ENCODE results near the gene CLPX.
"Not testable (repeated sequence)": the region's sequence is repeated elsewhere in the genome, so short reads cannot be mapped to it uniquely, and the experiment has no call there.

Gene CLPX

GRCh38 chr15:65147902-65148301, 37.2 kb downstream of the CLPX start:
- no peak overlapping the region for H3K14ac ChIP-seq (ENCODE audit: low read length in 2 of 2)
- H3K36me3 ChIP-seq (ENCODE audit: control insufficient read depth in 1 of 2, insufficient read depth in 2 of 2, low read depth in 1 of 2, low read length in 2 of 2), result peaks cover 15 to 63% of the 10 kb centered on the region in 2 experiments
- DNase-seq, result no peak
- WGBS, result 100% methylated on average over 2 of the region's 3 CpGs
- H3K27ac ChIP-seq (ENCODE audit: low read length, poor library complexity, severe bottlenecking), result no peak overlapping the region
- H2AFZ ChIP-seq (ENCODE audit: low read depth, low read length), result no peak overlapping the region
- H3K4me3 ChIP-seq (ENCODE audit: insufficient read depth in 1 of 2, low read depth in 1 of 2, low read length in 2 of 2), result no peak overlapping the region
- H3K18ac ChIP-seq (ENCODE audit: low read depth in 1 of 2, low read length in 2 of 2), result no peak overlapping the region
- no peaks in the 10 kb centered on the region for H3K4me1 ChIP-seq (ENCODE audit: control insufficient read depth, insufficient read depth, low read depth, low read length)
- no peak overlapping the region for H3K23ac ChIP-seq (ENCODE audit: low read length in 2 of 2)
- no peak overlapping the region for H4K91ac ChIP-seq (ENCODE audit: low read length)
- no peak overlapping the region for H4K8ac ChIP-seq (ENCODE audit: low read length)
- no peak overlapping the region for H3K4ac ChIP-seq (ENCODE audit: low read depth in 1 of 2, low read length in 2 of 2)
- no peak overlapping the region for H3K9ac ChIP-seq (ENCODE audit: low read length)
- no peaks in the 10 kb centered on the region for H3K9me3 ChIP-seq (ENCODE audit: control insufficient read depth, low read length)
- no peak overlapping the region for H2AK5ac ChIP-seq (ENCODE audit: low read length, severe bottlenecking)
- no peak overlapping the region for H2BK5ac ChIP-seq (ENCODE audit: low read depth, low read length, poor library complexity, severe bottlenecking)
- H2BK15ac ChIP-seq (ENCODE audit: low read depth, poor library complexity, severe bottlenecking), result no peak overlapping the region
- H3K79me1 ChIP-seq (replicated peaks; ENCODE audit: low read length, poor library complexity, severe bottlenecking), result no peaks in the 10 kb centered on the region
- no peaks in the 10 kb centered on the region for H3K27me3 ChIP-seq (ENCODE audit: control insufficient read depth in 1 of 2, insufficient read depth in 1 of 2, low read length in 2 of 2)
- H2BK120ac ChIP-seq (ENCODE audit: low read depth, low read length), result no peak overlapping the region
- H3K4me2 ChIP-seq (ENCODE audit: low read length, poor library complexity, severe bottlenecking), result no peak overlapping the region
- no peak overlapping the region for H2BK12ac ChIP-seq (ENCODE audit: low read length in 2 of 2)

GRCh38 chr15:65146438-65146837, 38.7 kb downstream of the CLPX start:
- Histone ChIP-seq H2AFZ (ENCODE audit: low read depth, low read length) (no peak overlapping the region), H3K9ac (ENCODE audit: low read length) (no peak overlapping the region), H3K27ac (ENCODE audit: low read length, poor library complexity, severe bottlenecking) (no peak overlapping the region), H3K4me2 (ENCODE audit: low read length, poor library complexity, severe bottlenecking) (no peak overlapping the region), H3K18ac (ENCODE audit: low read depth in 1 of 2, low read length in 2 of 2) (no peak overlapping the region), H3K4me3 (ENCODE audit: insufficient read depth in 1 of 2, low read depth in 1 of 2, low read length in 2 of 2) (no peak overlapping the region), H3K36me3 (ENCODE audit: control insufficient read depth in 1 of 2, insufficient read depth in 2 of 2, low read depth in 1 of 2, low read length in 2 of 2) (peaks cover 15 to 50% of the 10 kb centered on the region in 2 experiments), H2BK15ac (ENCODE audit: low read depth, poor library complexity, severe bottlenecking) (no peak overlapping the region), H4K8ac (ENCODE audit: low read length) (no peak overlapping the region), H2BK120ac (ENCODE audit: low read depth, low read length) (no peak overlapping the region), H2AK5ac (ENCODE audit: low read length, severe bottlenecking) (no peak overlapping the region), H3K9me3 (ENCODE audit: control insufficient read depth, low read length) (no peaks in the 10 kb centered on the region), H3K27me3 (ENCODE audit: control insufficient read depth in 1 of 2, insufficient read depth in 1 of 2, low read length in 2 of 2) (no peaks in the 10 kb centered on the region), H3K4me1 (ENCODE audit: control insufficient read depth, insufficient read depth, low read depth, low read length) (no peaks in the 10 kb centered on the region), H3K14ac (ENCODE audit: low read length in 2 of 2) (no peak overlapping the region), H3K4ac (ENCODE audit: low read depth in 1 of 2, low read length in 2 of 2) (no peak overlapping the region), H3K23ac (ENCODE audit: low read length in 2 of 2) (no peak overlapping the region), H2BK5ac (ENCODE audit: low read depth, low read length, poor library complexity, severe bottlenecking) (no peak overlapping the region), H4K91ac (ENCODE audit: low read length) (no peak overlapping the region), H2BK12ac (ENCODE audit: low read length in 2 of 2) (no peak overlapping the region), H3K79me1 (replicated peaks; ENCODE audit: low read length, poor library complexity, severe bottlenecking) (no peaks in the 10 kb centered on the region)
- no peak for DNase-seq
- 97% methylated on average over 4 of the region's 4 CpGs for WGBS

- H3K4me1 ChIP-seq (ENCODE audit: control insufficient read depth, insufficient read depth, low read depth, low read length); H3K4me2 ChIP-seq (ENCODE audit: low read length, poor library complexity, severe bottlenecking); H3K4ac ChIP-seq (ENCODE audit: low read depth in 1 of 2, low read length in 2 of 2); H3K79me1 ChIP-seq (replicated peaks; ENCODE audit: low read length, poor library complexity, severe bottlenecking); H2BK15ac ChIP-seq (ENCODE audit: low read depth, poor library complexity, severe bottlenecking); H3K27me3 ChIP-seq (ENCODE audit: control insufficient read depth in 1 of 2, insufficient read depth in 1 of 2, low read length in 2 of 2); H2BK5ac ChIP-seq (ENCODE audit: low read depth, low read length, poor library complexity, severe bottlenecking); H4K8ac ChIP-seq (ENCODE audit: low read length); H2AK5ac ChIP-seq (ENCODE audit: low read length, severe bottlenecking); H3K14ac ChIP-seq (ENCODE audit: low read length in 2 of 2); H3K23ac ChIP-seq (ENCODE audit: low read length in 2 of 2); H3K18ac ChIP-seq (ENCODE audit: low read depth in 1 of 2, low read length in 2 of 2); H3K9me3 ChIP-seq (ENCODE audit: control insufficient read depth, low read length); H2BK120ac ChIP-seq (ENCODE audit: low read depth, low read length); DNase-seq; H4K91ac ChIP-seq (ENCODE audit: low read length); H2AFZ ChIP-seq (ENCODE audit: low read depth, low read length); H3K36me3 ChIP-seq (ENCODE audit: control insufficient read depth in 1 of 2, insufficient read depth in 2 of 2, low read depth in 1 of 2, low read length in 2 of 2); H3K9ac ChIP-seq (ENCODE audit: low read length); H3K27ac ChIP-seq (ENCODE audit: low read length, poor library complexity, severe bottlenecking); H2BK12ac ChIP-seq (ENCODE audit: low read length in 2 of 2); H3K4me3 ChIP-seq (ENCODE audit: insufficient read depth in 1 of 2, low read depth in 1 of 2, low read length in 2 of 2): not testable (repeated sequence)
- 94% methylated on average over 6 of the region's 6 CpGs for WGBS
Observed at GRCh38 chr15:65138631-65139030, 46.5 kb downstream of the CLPX start.

- not testable (repeated sequence) for H3K18ac ChIP-seq (ENCODE audit: low read depth in 1 of 2, low read length in 2 of 2); H4K8ac ChIP-seq (ENCODE audit: low read length); H3K36me3 ChIP-seq (ENCODE audit: control insufficient read depth in 1 of 2, insufficient read depth in 2 of 2, low read depth in 1 of 2, low read length in 2 of 2); H3K4me3 ChIP-seq (ENCODE audit: insufficient read depth in 1 of 2, low read depth in 1 of 2, low read length in 2 of 2); H3K79me1 ChIP-seq (replicated peaks; ENCODE audit: low read length, poor library complexity, severe bottlenecking); H3K27ac ChIP-seq (ENCODE audit: low read length, poor library complexity, severe bottlenecking); H4K91ac ChIP-seq (ENCODE audit: low read length); H3K4me2 ChIP-seq (ENCODE audit: low read length, poor library complexity, severe bottlenecking); H3K4ac ChIP-seq (ENCODE audit: low read depth in 1 of 2, low read length in 2 of 2); H2AFZ ChIP-seq (ENCODE audit: low read depth, low read length); H3K9ac ChIP-seq (ENCODE audit: low read length); DNase-seq; H2BK120ac ChIP-seq (ENCODE audit: low read depth, low read length); H2BK5ac ChIP-seq (ENCODE audit: low read depth, low read length, poor library complexity, severe bottlenecking); H2AK5ac ChIP-seq (ENCODE audit: low read length, severe bottlenecking); H3K4me1 ChIP-seq (ENCODE audit: control insufficient read depth, insufficient read depth, low read depth, low read length); H3K14ac ChIP-seq (ENCODE audit: low read length in 2 of 2); H3K27me3 ChIP-seq (ENCODE audit: control insufficient read depth in 1 of 2, insufficient read depth in 1 of 2, low read length in 2 of 2); H2BK12ac ChIP-seq (ENCODE audit: low read length in 2 of 2); H2BK15ac ChIP-seq (ENCODE audit: low read depth, poor library complexity, severe bottlenecking); H3K9me3 ChIP-seq (ENCODE audit: control insufficient read depth, low read length); H3K23ac ChIP-seq (ENCODE audit: low read length in 2 of 2)
- WGBS, result 98% methylated on average over 4 of the region's 4 CpGs
Observed at GRCh38 chr15:65137893-65138292, 47.2 kb downstream of the CLPX start.

Data from mesenchymal stem cell (in vitro differentiated cells and primary cell).